8988T (cell line): ENCODE data around the gene MBNL1.
"Not testable (repeated sequence)": the region's sequence is repeated elsewhere in the genome, so short reads cannot be mapped to it uniquely, and the experiment has no call there.

Source experiments
- DNase-seq: peaks from one replicate; pipeline ENCODE4 v3.0.0; 2011

The MBNL1 gene

DNA sequence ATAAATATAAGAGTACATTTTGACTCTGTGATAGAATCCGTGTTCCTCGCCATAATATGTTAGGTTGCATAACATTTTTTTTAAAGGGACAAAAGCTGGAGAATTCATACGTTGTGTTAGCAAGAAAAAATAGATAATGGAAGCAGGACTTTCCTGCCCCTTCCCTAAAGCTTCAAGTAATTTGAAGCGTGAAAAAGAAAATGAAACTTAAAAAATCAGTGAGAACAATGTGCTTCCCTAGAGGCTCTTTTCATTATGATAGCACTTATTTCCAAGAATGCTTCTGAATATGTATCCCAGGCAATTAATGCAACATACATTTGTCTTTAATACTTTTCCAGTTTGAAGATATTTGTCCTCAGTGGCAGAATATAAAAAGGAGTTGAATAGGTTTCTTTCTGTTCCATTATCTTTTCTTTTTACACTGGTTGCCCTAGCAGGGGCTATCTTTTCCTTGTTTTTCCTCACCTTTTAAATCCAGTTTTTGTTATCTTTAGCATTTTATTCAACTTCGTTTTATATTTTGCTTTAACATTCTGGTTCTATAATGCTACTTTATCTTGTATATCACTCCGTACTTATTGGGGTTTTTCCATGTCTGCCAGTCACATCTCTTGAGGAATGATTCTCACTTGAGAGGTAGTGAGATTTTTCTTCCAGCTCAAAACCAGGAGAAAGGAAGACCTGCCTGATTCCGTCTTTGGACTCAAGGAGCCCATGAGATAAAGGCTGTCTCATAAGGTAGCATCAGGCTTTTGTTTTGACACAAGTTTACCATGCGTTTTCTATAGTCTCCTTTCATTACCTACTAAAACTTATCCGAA, 113.8 kb downstream of the MBNL1 start:
- DNase-seq: no peak

DNA sequence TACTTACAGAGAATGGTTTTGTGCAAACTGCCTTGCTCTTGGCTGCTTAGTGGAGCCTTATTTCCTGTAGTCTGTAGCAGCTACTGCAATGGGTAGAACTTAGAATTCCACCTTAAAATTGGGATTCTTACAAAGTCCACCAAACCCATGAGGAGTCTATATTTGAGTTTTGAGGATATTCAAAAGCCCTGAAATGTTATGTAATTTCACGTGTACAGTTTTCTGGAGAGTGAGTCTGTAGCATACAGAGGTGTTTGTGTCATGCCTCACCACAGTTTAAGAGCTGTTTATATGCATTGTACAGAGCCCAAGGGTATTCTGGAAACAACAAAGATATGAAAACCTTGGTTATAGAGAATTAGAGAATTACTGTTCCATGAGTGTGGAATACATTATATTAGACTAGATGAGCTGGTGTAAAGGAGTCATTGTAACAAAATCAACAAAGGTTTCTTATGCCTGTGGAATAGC, 114.4 kb downstream of the MBNL1 start:
- no peak for DNase-seq

DNA sequence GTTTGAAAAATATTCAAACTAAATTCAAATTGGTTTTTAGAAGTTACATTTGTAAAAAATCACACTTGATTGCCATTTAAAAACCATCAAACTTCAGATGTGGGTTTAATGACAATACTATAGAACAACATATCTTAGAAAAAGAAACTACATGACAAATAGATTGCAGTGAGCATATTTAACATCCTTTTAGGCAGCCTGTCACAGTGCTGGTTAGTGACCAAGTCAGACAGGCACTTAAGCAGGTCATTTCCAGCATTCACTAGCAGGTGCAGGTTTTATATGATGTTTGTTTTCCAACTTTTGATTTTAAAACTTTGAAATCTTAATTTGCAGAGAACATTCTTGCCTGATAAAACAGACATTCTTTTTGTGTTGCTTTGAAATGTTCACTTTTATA, 115.7 kb downstream of the MBNL1 start:
- no peak for DNase-seq

DNA sequence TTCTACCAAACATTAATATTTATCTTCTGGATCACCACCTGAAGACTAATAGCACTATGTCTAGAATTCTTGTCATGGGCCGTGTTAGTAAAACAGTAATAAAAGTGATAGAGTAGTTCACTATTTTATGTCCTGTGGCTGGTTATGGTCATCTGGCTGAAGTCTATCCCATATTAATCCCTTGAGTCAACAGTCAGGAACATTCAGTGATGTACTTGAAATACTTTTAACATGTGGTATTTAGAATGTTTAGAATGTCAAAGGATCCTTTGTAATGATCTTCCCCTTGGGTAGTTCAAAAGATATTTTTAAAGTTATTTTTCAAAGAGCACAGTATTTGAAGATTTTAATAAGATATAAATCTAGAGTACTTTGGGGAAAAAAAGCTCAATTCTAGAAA, 117.0 kb downstream of the MBNL1 start:
- DNase-seq: no peak

DNA sequence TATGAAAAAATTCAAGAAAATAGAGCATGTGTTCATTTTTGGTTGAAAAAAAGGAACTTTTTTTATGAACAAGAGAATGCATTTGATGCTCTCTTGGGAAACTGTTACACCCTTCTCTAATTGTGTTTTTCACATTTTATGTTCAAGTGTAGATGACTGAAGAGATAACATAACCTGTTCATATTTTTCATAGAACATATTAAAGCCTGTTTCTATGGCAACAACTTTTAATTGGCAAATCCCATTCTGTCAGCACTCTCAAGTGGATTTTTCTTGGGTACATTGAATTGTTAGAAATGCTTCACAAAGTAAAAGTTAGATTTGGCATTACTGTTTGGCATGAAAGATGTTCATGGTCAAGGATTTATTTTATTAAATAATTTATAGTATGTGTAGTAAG, 117.5 kb downstream of the MBNL1 start:
- DNase-seq: no peak

DNA sequence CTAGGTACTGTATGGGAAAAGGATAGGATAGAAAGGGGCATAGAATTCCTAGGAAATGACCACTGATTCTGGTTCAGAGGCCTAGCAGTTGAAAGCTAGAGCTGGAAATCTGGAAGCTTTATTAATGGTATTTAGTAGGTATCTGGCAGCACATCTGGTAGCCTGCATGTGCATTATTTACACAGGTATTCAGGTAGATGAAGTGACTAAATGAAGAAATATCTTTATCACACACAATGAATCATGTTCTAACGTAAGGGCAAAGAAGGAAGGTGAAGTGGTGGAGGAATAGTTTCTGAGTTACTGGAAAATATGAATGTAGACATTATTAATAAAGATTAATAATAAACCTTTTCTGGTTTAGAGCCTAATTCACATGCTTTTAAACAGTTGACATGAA, 119.9 kb downstream of the MBNL1 start:
- no peak for DNase-seq

DNA sequence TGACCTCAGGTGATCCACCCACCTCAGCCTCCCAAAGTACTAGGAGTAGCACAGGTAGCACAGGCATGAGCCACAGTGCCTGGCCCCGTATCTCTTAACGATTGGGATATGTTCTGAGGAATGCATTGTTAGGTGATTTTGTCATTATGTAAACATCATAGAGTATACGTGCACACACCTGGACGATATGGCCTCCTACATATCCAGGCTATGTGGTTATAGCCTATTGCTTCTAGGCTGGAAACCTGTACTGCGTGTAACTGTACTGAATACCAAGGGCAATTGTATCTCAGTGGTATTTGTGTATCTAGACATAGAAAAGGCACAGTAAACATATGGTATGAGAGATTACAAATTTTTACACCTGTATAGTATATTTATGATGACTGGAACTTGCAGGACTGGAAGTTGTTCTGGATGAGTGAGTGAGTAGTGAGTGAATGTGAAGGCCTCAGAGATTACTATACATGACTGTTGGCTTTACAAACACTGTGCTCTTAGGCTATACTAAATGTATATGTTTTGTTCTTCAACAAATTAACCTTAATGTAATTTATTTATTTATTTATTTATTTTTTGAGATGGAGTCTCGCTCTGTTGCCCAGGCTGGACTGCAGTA, 120.7 kb downstream of the MBNL1 start:
- DNase-seq: no peak

DNA sequence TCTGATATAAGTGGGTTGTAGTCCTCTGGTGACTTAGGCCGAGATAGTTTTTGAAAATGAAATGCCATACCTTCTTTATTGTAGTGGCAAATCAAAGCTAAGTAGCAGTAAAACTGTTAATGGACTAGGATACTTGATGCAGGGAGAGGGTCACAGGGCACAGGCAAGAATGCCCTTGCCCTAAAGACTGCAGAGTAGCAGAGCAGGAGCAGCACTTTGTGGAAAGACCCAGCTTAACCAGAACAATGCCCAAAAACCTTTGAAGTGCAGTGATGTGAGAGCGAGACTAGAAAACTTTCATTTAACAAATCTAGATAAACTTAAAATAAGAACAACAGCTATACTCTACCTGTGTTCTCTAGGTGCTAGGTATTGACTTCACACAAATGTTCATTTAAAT, 121.9 kb downstream of the MBNL1 start:
- DNase-seq: no peak

DNA sequence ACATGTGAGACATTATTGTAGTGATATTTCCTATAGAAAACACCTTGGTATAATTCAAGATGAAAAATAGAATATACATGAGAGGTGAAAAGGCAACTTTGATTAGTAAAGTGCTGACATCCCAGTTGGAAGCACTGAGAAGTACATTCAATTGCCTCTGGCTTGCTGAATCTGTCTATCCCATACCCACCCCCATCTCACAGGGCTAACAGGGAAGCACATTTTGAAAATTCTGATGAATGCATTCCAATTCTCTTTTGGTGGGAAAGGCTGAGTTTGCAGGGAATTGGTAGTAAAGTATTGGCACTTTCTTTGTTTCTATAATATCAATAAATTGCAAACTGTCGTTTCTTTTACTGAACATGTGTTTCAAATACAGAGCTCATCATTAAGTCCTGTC, 122.9 kb downstream of the MBNL1 start:
- no peak for DNase-seq

DNA sequence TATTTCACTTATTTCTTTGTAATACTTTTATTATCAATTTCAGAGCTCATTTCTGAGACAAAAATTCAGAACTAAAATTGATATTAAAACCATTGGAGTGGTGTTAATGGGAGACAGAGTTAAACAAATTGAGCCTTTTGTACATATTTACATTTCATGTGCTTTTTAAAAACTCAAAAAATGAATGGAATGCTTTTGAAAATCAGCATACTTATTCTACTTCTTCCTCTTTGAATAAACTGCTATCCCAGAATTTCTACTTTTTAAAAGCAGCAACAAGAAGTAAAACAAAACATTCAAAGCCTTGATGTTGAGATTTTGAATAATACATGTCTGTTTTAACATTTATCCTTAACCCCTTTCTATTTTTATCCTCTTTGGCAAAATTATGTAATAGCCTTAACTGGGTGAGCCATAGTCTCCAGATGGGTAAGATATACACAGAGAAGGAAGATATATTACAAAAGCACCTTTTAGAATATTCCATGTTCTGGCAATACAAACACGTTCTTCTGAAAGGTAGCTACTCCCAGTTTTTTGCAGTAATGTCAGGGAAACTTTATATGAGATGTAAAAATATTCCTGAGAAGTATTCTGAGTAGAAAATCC, 123.6 kb downstream of the MBNL1 start:
- DNase-seq: no peak

DNA sequence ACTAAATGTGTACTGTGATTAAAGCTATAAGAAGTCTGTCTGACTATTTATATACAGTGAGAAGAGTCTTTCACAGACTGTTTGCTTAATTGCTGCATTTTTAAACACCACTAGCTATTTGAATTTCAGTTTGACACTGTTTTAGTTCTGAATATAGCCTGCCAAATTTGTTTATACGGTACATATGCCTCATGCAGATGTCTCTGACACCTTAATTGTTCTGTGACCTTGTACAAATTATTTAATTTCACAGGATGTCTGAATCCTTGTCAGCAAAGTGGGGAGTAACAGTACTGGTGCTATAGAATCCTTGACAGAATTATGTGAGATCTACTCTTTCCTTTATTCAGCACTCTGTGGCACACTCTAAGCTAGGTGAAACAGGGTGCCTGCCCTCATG, 125.5 kb downstream of the MBNL1 start:
- no peak for DNase-seq

DNA sequence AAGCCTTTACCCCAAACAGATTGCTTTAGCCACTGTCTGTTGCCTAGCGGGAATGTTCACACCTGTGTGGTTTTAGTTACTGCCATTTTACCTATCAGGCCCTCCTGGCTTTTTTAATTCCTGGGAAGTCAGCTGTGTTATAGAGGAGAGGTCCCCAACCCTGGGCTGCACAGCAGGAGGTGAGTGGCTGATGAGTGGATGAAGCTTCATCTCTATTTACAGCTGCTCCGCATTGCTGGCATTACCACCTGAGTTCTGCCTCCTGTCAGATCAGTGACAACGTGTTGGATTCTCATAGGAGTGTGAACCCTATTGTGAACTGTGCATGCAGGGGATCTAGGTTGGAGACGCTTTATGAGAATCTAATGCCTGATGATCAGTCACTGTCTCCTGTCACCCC, 127.0 kb downstream of the MBNL1 start:
- no peak for DNase-seq

DNA sequence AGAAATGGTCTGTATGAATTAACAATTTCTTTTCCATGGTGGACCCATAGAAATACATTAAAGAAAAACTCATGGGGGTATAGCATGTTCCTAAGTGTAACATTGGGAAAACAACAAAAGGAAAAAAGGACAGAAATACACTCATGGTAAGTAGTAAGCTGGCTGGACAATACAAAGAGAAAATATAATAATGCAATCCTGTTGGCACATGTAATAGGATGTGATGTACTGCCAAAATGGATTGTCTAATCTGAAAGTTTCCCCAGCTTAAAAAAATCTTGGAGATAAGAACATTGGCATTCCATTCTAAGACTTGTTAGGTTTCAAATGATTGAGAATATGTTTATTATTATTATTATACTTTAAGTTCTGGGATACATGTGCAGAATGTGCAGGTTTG, 128.1 kb downstream of the MBNL1 start:
- DNase-seq: no peak

DNA sequence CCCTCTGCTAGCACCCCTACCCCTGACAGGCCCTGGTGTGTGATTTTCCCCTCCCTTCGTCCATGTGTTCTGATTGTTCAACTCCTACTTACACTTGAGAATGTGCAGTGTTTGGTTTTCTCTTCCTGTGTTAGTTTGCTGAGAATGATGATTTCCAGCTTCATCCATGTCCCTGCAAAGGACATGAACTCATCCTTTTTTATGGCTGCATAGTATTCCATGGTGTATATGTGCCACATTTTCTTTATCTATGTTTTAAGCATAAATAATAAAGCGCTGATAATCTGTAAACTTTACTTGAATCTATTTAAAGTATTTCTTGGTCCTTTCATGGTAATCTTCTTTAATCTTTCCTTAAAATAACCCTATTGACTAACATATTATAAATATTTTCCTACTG, 128.6 kb downstream of the MBNL1 start:
- not testable (repeated sequence) for DNase-seq

DNA sequence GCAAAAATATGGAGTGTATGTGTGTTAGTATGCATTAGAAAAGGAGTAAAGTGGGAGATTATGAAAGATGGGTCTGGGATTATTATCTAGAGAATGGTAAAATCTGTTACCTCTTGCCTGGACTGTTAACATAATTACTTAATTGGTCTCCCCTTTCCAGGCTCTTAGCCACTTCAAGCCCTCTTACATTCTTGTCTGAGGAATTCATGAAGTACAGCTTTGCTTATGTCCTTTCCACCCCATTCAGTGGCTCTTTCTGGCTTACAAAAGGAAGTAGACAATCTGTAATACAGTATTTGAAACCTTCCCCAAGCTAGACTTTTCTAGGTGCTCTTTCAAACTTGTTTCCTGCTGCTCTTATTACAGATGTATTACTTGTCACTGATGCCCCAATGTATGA, 129.8 kb downstream of the MBNL1 start:
- no peak for DNase-seq

DNA sequence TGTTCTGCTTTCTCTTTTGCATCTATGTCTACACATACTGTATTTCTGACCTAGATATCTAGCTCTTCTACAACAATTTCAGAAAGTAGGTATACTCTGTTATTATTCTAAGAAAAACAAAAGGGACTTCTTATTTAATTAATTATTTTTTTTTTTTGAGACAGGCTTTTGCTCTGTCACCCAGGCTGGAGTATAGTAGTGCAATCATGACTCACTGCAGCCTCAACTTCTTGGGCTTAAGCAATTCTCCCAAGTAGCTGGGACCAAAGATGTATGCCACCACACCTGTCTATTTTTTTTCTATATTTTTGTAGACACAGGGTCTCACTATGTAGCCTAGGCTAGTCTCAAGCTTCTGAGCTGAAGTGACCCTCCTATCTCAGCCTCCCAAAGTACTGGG, 130.6 kb downstream of the MBNL1 start:
- DNase-seq: no peak

DNA sequence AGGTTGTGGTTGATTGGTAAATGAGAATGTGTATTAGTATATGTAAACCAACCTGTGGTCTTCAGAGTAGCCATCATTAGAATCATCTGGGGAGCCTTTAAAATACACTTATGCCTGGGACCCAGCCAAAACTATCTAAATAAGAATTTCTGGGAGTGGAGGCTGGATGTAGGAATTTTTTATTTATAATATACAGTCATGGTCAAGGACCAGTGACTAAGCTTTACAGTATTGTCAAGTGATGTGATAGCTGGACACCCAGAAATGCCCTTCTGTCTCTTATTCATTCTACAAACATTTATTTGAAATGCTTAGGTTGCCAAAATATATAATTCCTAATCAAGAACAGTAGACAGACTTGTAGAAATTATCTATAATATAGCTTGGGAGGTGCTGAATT, 132.2 kb downstream of the MBNL1 start:
- DNase-seq: no peak

DNA sequence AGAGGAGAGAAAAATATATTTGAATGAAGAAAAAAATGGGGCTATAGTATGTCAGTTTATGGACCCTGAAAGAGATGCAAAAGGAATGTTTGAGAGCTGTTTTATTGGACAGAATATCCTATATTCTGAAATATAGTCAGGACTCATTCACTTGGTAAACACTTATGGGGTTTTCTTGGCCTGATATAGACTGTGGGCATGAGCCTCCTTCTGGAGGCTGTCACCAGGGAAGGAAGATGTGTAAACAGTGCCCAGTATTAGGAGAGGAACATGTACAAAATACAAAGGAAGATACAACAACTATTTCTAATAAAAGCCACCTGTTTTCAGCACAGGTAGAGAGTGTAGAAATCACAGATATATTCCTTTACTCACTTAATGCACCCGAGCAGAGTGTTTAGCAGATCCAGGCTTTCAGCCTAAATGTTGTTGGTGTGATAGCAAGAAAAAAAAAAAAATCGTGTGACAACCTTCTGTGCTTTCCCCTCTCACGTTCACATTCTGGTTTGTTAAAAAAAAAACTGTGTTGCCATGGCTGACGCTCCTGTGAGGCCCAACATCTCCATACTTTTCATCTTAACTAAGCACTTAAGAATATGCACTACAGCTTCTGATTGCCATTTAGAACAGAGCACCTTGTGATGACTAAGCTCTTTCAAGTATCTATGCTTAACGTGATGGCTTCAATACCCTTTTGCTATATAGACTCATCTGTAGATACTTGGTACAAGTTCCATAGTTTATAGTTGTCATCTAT, 134.1 kb downstream of the MBNL1 start:
- no peak for DNase-seq

DNA sequence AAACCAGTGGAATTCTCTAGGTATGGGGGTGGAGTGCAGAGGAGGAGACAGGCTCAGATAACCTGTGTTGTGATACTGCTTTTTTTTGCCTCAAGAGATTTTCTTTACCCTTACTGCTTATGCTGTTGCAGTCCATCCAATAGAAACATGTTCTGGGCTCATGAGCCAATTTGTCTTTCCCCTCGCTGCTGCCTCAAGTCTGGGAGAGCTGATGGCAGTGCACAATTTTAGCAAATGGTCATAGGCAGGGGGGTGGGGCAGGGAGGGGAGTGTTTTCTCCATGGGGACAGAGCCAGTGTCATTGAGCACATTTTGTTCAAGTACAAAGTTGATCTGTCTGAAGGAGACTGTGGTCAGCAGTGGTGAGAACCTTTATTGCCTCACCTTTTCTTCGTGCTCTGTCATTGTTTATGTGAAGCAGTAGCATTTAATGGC, 134.9 kb downstream of the MBNL1 start:
- no peak for DNase-seq

DNA sequence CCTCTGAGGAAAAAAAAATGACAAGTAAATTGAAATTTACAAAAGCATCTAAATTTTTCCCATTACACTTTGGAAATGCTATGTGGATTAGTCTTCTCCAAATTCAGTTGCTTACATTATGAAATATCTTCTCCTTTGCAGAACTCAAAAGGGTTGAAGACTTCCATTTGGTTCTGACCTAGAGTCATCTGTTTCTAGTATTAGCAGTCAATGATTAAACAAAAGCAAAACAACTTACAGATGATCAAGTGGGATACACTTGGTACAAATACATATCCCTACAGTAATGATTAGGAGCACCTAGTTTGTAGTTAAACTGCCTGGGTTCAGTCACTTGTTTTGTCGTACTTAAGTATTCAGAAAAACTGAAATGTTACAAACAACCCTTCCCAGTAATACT, 136.2 kb downstream of the MBNL1 start:
- no peak for DNase-seq

DNA sequence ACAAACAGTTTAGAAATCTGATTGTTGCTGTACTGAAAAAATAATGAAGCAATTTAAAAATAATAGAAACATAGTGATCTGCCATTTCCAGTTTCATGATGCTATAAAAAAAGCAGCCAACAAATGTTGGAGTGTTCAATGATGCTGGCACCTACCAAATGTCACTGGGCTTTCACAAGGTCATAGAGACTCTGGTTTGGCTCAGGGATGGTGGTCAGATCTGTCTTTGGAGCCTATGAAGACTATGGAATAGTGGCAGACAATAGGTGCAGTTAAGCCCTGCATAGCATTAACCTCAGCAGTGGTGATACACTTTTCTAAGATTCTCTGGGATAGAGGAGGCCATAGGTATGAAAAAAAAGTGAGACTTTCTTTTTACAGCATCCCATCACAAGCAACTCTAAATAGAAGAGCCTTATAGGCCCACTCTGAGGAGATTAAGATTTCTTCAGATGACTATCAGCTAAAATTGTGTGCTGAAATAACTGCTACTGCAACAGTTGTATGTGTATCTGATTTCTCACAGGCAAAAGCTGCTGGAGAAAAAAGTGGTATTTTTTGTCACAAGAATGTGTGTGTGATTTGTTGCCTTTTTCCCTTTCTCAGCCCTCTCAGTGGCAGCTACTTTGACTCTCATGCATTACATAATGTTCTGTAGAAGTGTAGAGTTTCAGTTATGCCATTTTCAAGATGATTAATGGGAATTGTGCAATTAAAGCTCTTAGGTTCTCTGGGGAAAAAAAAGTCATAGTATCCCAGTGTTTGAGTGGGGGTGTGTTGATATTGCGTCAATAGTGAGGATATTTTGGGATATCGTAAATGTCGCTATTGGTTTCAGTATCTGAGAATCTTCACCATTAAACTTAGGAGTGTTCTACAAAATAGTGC, 137.4 kb downstream of the MBNL1 start:
- no peak for DNase-seq

DNA sequence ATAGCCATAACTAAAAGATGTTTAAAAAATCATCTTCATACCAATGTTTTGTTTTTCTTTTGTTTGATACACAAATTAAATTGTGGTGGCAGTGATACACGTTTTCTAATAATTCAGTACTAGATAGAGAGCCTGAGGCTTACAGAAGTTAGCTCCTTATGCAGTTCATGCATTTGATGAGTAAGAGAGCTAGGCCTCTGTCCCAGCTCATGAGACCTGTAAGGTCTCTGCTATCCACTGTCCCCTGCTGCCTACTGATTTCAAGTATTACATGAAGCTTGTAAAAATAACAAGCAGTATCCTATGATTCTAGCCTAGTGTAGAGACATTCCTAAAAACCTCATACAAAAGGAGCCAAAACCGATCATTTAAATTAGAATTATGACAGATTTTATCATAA, 144.5 kb downstream of the MBNL1 start:
- DNase-seq: no peak
